ENCODE data around the gene RAP2A. TPM values are rescaled to one million over a fixed set of nuclear protein-coding genes. Genes with fewer than 3 reads are reported as not detected.

Gene RAP2A
- total RNA-seq, 1 experiment from 2014 or later: 15.2 TPM

GRCh38 chr13:97438856-97439595, 5.1 kb downstream of the RAP2A start:
- no peaks in the 10 kb centered on the region for H3K9me2 ChIP-seq (replicated peaks; ENCODE audit: low read length)
- no peak overlapping the region for H3K4me2 ChIP-seq (ENCODE audit: low read length)
- POLR2A ChIA-PET (ENCODE audit: unreplicated experiment): no interaction called here
- no peak for TF ChIP-seq EZH2phosphoT487 (IDR thresholded peaks at IDR 0.05; ENCODE audit: borderline replicate concordance, low read length)
- no peak for TF ChIP-seq CTCF (conservative IDR thresholded peaks at IDR 0.05; ENCODE audit: low read depth, low read length)
- no peak for TF ChIP-seq EZH2 (IDR thresholded peaks at IDR 0.05; ENCODE audit: low read length, unreplicated experiment)
- intact Hi-C loops (cut with micrococcal nuclease): loop anchor here (10.0 kb wide), 1 partner anchor 1646 kb away; no protein-coding TSS in a partner anchor
- no peaks in the 10 kb centered on the region for H3K36me3 ChIP-seq (ENCODE audit: low read depth, low read length)
- ATAC-seq (no peak), DNase-seq (no peak)
- no peak overlapping the region for H3K27ac ChIP-seq (ENCODE audit: low read length)
- no peaks in the 10 kb centered on the region for H3F3A ChIP-seq (ENCODE audit: low read length, unreplicated experiment)
- no peak overlapping the region for H2AFZ ChIP-seq (ENCODE audit: low read length)
- H3K9me3 ChIP-seq (ENCODE audit: low read length): no peaks in the 10 kb centered on the region
- no peak overlapping the region for H3K4me3 ChIP-seq (ENCODE audit: low read length)
- no peaks in the 10 kb centered on the region for H3K27me3 ChIP-seq (ENCODE audit: low read length)
- H3K4me1 ChIP-seq (ENCODE audit: insufficient read depth, low read length): peaks cover 9% of the 10 kb centered on the region
- H3K79me2 ChIP-seq (ENCODE audit: low read length): peaks cover 33% of the 10 kb centered on the region
- BruUV-seq (replicated peaks): no TSS peak
- CTCF ChIA-PET: no interaction called here
- H3K9ac ChIP-seq (ENCODE audit: low read length): no peak overlapping the region
- H4K20me1 ChIP-seq (ENCODE audit: low read length): no peaks in the 10 kb centered on the region

GRCh38 chr13:97440598-97441170, 6.7 kb downstream of the RAP2A start:
- H3K27ac ChIP-seq (ENCODE audit: low read length): no peak overlapping the region
- peaks cover 21% of the 10 kb centered on the region for H3K79me2 ChIP-seq (ENCODE audit: low read length)
- H3K27me3 ChIP-seq (ENCODE audit: low read length): no peaks in the 10 kb centered on the region
- no peaks in the 10 kb centered on the region for H3K9me3 ChIP-seq (ENCODE audit: low read length)
- ChIA-PET POLR2A (ENCODE audit: unreplicated experiment) (interaction anchor here (0.6 kb wide), 1 partner anchor 1577 kb away, joined by 4 read pairs; no protein-coding TSS in a partner anchor), CTCF (no interaction called here)
- H3F3A ChIP-seq (ENCODE audit: low read length, unreplicated experiment): no peaks in the 10 kb centered on the region
- no TSS peak for BruUV-seq (replicated peaks)
- no peaks in the 10 kb centered on the region for H4K20me1 ChIP-seq (ENCODE audit: low read length)
- no peaks in the 10 kb centered on the region for H3K36me3 ChIP-seq (ENCODE audit: low read depth, low read length)
- no peak for DNase-seq
- H3K4me1 ChIP-seq (ENCODE audit: insufficient read depth, low read length): peaks cover 7% of the 10 kb centered on the region
- H3K9me2 ChIP-seq (replicated peaks; ENCODE audit: low read length): no peaks in the 10 kb centered on the region
- no peak overlapping the region for H3K9ac ChIP-seq (ENCODE audit: low read length)
- no peak overlapping the region for H2AFZ ChIP-seq (ENCODE audit: low read length)
- ATAC-seq: no peak
- no peak for TF ChIP-seq CTCF (conservative IDR thresholded peaks at IDR 0.05; ENCODE audit: low read depth, low read length)
- TF ChIP-seq EZH2phosphoT487 (IDR thresholded peaks at IDR 0.05; ENCODE audit: borderline replicate concordance, low read length): no peak
- TF ChIP-seq EZH2 (IDR thresholded peaks at IDR 0.05; ENCODE audit: low read length, unreplicated experiment): no peak
- H3K4me3 ChIP-seq (ENCODE audit: low read length): no peak overlapping the region
- intact Hi-C loops (cut with micrococcal nuclease): no loop called here
- H3K4me2 ChIP-seq (ENCODE audit: low read length): no peak overlapping the region

GRCh38 chr13:97441368-97441767, 7.4 kb downstream of the RAP2A start:
- no peak for ATAC-seq

More at GRCh38 chr13:97441368-97441767, 7.4 kb downstream of the RAP2A start:
- Histone ChIP-seq H3K9me3 (ENCODE audit: low read length) (no peaks in the 10 kb centered on the region), H3K9ac (ENCODE audit: low read length) (no peak overlapping the region), H3K4me3 (ENCODE audit: low read length) (no peak overlapping the region), H3K27me3 (ENCODE audit: low read length) (no peaks in the 10 kb centered on the region), H3K36me3 (ENCODE audit: low read depth, low read length) (no peaks in the 10 kb centered on the region), H3K4me2 (ENCODE audit: low read length) (no peak overlapping the region), H3K27ac (ENCODE audit: low read length) (no peak overlapping the region), H3K4me1 (ENCODE audit: insufficient read depth, low read length) (no peaks in the 10 kb centered on the region), H3K79me2 (ENCODE audit: low read length) (peaks cover 14% of the 10 kb centered on the region), H2AFZ (ENCODE audit: low read length) (no peak overlapping the region), H3K9me2 (replicated peaks; ENCODE audit: low read length) (no peaks in the 10 kb centered on the region), H4K20me1 (ENCODE audit: low read length) (no peaks in the 10 kb centered on the region), H3F3A (ENCODE audit: low read length, unreplicated experiment) (no peaks in the 10 kb centered on the region)
- ChIA-PET POLR2A (ENCODE audit: unreplicated experiment) (no interaction called here), CTCF (no interaction called here)
- DNase-seq: no peak
- intact Hi-C loops (cut with micrococcal nuclease): no loop called here
- BruUV-seq (replicated peaks): no TSS peak
- TF ChIP-seq CTCF (conservative IDR thresholded peaks at IDR 0.05; ENCODE audit: low read depth, low read length) (no peak), EZH2phosphoT487 (IDR thresholded peaks at IDR 0.05; ENCODE audit: borderline replicate concordance, low read length) (no peak)
